ENCODE measurements around the gene AQP1.

The AQP1 gene

DNA sequence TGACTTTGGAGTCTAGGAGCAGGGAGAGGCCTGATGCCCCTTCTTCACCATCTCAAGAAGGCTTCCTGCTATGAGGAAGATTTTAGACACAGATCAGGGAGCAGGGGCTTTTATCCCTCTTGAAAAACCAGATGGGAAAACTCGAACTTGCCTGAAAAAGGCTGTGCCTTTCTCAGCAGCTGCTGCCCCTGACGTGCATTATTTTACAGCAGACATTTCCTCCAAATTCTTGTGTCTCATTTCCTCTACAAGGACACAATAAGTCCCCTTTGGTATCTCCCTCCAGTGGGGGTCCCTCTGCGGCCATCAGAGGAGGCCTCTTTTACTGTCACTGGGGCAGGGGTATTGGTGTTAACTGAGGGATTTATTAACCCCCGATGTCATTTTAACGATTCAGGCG lies 38.0 kb upstream of the AQP1 start:
- no peak overlapping the region for H2BK12ac ChIP-seq (ENCODE audit: low read length)
- H2BK15ac ChIP-seq (ENCODE audit: low read length), result no peak overlapping the region
- H3K27me3 ChIP-seq (ENCODE audit: control insufficient read depth in 3 of 3, insufficient read depth in 3 of 3, low read depth in 1 of 3, low read length in 3 of 3), result no peaks in the 10 kb centered on the region
- peaks cover 0 to 3% of the 10 kb centered on the region in 2 donors for H3K4me1 ChIP-seq (ENCODE audit: control insufficient read depth in 2 of 2, insufficient read depth in 1 of 2, low read depth in 1 of 2, low read length in 2 of 2)
- no peak overlapping the region for H3K9ac ChIP-seq (ENCODE audit: low read depth, low read length, poor library complexity)
- H3K23ac ChIP-seq (ENCODE audit: low read depth, low read length, poor library complexity), result no peak overlapping the region
- no CpG with 5 or more reads among the region's 6 CpGs for WGBS, 2 donors (ENCODE audit: extremely low coverage in 2 of 2, insufficient read length in 2 of 2, insufficient replicate concordance in 1 of 2)
- H3K18ac ChIP-seq (ENCODE audit: low read length), result no peak overlapping the region
- no peak overlapping the region for H3K27ac ChIP-seq (replicated peaks; ENCODE audit: low read length)
- peaks cover 0 to 5% of the 10 kb centered on the region in 2 donors for H3K9me3 ChIP-seq (replicated peaks in 1 of 2; ENCODE audit: control insufficient read depth in 2 of 2, insufficient read depth in 1 of 2, low read depth in 1 of 2, low read length in 2 of 2)
- H2BK5ac ChIP-seq (ENCODE audit: low read length), result no peak overlapping the region
- H3K36me3 ChIP-seq (replicated peaks in 1 of 2; ENCODE audit: control insufficient read depth in 2 of 2, insufficient read depth in 2 of 2, low read length in 2 of 2), result peaks cover 0 to 6% of the 10 kb centered on the region in 2 donors
- no peak overlapping the region for H4K8ac ChIP-seq (ENCODE audit: low read depth, low read length)
- no peak overlapping the region for H3K4me2 ChIP-seq (ENCODE audit: insufficient read depth, low read length, poor library complexity, severe bottlenecking)
- H3K14ac ChIP-seq (ENCODE audit: low read length), result no peak overlapping the region
- DNase-seq (ENCODE audit: low spot score), result no peak
- no peak overlapping the region for H3K4ac ChIP-seq (ENCODE audit: low read length)
- no peak overlapping the region for H3K4me3 ChIP-seq (ENCODE audit: low read length in 2 of 2)
- H2AFZ ChIP-seq (ENCODE audit: low read length), result no peak overlapping the region
- no peaks in the 10 kb centered on the region for H3K79me1 ChIP-seq (ENCODE audit: low read depth, low read length)
- H2BK120ac ChIP-seq (ENCODE audit: low read depth, low read length), result no peak overlapping the region
- no peak overlapping the region for H4K91ac ChIP-seq (ENCODE audit: low read depth, low read length, poor library complexity)
- no peak overlapping the region for H2AK5ac ChIP-seq (ENCODE audit: low read depth, low read length)

DNA sequence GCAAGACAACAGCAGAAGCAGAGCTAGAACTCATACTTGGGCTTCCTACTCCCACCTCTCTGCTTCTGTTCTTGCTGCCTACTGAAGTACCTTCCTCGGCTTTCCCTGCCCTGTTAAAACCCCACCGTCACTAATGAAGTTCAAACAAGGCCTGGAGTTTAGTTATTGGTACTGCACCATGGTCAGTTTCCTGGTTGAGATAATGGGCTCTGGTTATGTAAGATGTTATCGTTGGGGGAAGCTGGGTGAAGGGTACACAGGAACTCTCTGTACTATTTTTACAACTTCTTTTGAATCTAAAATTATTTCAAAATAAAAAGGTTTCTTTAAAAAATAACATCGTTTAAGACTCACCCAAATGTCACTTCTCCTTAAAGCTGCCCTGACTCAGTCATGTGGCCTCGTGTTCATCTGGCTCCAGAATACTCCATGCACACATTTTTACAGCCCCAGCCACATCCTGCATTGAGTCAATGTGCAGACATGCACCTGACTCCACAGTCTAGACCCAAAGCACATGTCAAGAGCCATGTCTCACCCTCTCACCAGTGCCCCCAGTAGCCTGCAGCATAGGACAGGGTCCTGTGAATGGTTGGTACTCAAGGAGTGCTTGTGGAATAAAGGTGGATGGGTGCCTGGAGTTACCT lies 36.9 kb upstream of the AQP1 start:
- H3K4me3 ChIP-seq (ENCODE audit: low read length in 2 of 2), result no peak overlapping the region
- no peak overlapping the region for H2BK5ac ChIP-seq (ENCODE audit: low read length)
- H3K27ac ChIP-seq (replicated peaks; ENCODE audit: low read length), result no peak overlapping the region
- no peak overlapping the region for H3K23ac ChIP-seq (ENCODE audit: low read depth, low read length, poor library complexity)
- no peak overlapping the region for H2BK12ac ChIP-seq (ENCODE audit: low read length)
- H3K9me3 ChIP-seq (replicated peaks in 1 of 2; ENCODE audit: control insufficient read depth in 2 of 2, insufficient read depth in 1 of 2, low read depth in 1 of 2, low read length in 2 of 2), result peaks cover 0 to 5% of the 10 kb centered on the region in 2 donors
- H4K91ac ChIP-seq (ENCODE audit: low read depth, low read length, poor library complexity), result no peak overlapping the region
- WGBS, 2 donors (ENCODE audit: extremely low coverage in 2 of 2, insufficient read length in 2 of 2, insufficient replicate concordance in 1 of 2), result no CpG with 5 or more reads among the region's 5 CpGs
- no peak overlapping the region for H2AK5ac ChIP-seq (ENCODE audit: low read depth, low read length)
- H3K36me3 ChIP-seq (replicated peaks in 1 of 2; ENCODE audit: control insufficient read depth in 2 of 2, insufficient read depth in 2 of 2, low read length in 2 of 2), result peaks cover 0 to 6% of the 10 kb centered on the region in 2 donors
- H3K18ac ChIP-seq (ENCODE audit: low read length), result no peak overlapping the region
- no peak overlapping the region for H3K14ac ChIP-seq (ENCODE audit: low read length)
- no peak overlapping the region for H3K9ac ChIP-seq (ENCODE audit: low read depth, low read length, poor library complexity)
- peaks cover 7 to 11% of the 10 kb centered on the region in 2 donors for H3K4me1 ChIP-seq (ENCODE audit: control insufficient read depth in 2 of 2, insufficient read depth in 1 of 2, low read depth in 1 of 2, low read length in 2 of 2)
- no peak overlapping the region for H2BK15ac ChIP-seq (ENCODE audit: low read length)
- H3K79me1 ChIP-seq (ENCODE audit: low read depth, low read length), result no peaks in the 10 kb centered on the region
- H2BK120ac ChIP-seq (ENCODE audit: low read depth, low read length), result no peak overlapping the region
- no peak overlapping the region for H2AFZ ChIP-seq (ENCODE audit: low read length)
- no peaks in the 10 kb centered on the region for H3K27me3 ChIP-seq (ENCODE audit: control insufficient read depth in 3 of 3, insufficient read depth in 3 of 3, low read depth in 1 of 3, low read length in 3 of 3)
- no peak for DNase-seq (ENCODE audit: low spot score)
- H3K4ac ChIP-seq (ENCODE audit: low read length), result no peak overlapping the region
- no peak overlapping the region for H4K8ac ChIP-seq (ENCODE audit: low read depth, low read length)
- no peak overlapping the region for H3K4me2 ChIP-seq (ENCODE audit: insufficient read depth, low read length, poor library complexity, severe bottlenecking)

DNA sequence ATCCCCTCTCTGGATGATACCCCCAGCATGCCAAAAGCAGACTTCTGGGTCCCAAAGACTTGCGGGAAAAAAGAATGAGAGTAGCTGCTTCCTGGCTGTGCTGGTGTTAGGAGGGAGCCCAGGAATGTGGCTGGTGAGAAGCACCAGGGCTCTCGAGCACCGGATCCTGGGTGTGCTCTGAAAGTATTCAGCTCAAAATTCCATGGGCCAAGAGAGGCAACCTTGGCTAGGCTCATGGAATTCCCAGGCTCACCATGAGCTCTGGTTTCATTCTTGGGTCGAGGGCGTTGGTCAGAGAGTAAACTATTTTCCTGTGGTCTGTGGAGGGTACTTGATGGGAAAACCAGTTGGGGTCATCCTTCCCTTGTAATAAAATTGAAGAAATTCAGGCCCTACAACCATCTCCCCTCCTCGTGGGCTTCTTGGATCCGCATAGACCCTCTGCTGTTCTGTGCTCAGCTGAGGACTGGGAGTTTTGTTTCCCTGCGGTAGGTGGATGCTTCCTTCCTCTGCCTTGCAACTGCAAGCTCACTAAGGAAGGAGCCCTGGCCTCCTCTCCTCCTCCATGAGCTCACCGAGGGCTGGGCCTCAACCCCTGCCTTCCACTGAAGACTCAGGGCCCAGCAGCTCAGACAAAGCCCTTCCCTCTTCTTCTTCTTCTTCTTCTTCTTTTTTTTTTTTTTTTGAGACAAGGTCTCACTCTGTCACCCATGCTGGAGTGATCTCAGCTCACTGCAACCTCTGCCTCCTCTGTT lies 34.5 kb upstream of the AQP1 start:
- H2BK5ac ChIP-seq (ENCODE audit: low read length), result peak overlapping the region; percentile 7
- H3K27ac ChIP-seq (replicated peaks; ENCODE audit: low read length), result no peak overlapping the region
- H2BK12ac ChIP-seq (ENCODE audit: low read length), result no peak overlapping the region

DNA sequence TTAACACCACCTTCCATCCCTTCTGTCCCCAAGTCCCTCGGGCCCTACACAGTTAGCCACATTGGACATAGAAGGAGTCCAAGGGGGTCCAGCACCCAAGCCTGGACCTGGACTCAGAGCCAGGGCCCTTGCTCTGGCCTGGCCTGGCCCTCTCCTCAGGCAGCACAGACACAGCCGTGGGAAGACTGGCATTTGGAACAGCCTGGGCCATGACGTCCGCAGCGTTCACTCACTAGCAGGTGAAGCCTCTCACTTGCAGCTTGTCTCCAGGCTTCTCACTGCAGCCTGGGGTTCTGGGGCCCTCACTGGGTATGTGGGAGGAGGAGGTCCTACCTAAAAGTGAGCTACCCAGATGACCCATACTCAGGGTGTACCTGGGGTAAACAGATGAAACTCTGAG lies 33.7 kb upstream of the AQP1 start:
- H3K4ac ChIP-seq (ENCODE audit: low read length), result no peak overlapping the region
- WGBS, 2 donors (ENCODE audit: extremely low coverage in 2 of 2, insufficient read length in 2 of 2, insufficient replicate concordance in 1 of 2), result no CpG with 5 or more reads among the region's 5 CpGs
- no peak overlapping the region for H3K27ac ChIP-seq (replicated peaks; ENCODE audit: low read length)

More for the DNA sequence above, 34.5 kb upstream of the AQP1 start:
- Histone ChIP-seq H3K4me2 (ENCODE audit: insufficient read depth, low read length, poor library complexity, severe bottlenecking) (no peak overlapping the region), H4K91ac (ENCODE audit: low read depth, low read length, poor library complexity) (no peak overlapping the region), H2BK120ac (ENCODE audit: low read depth, low read length) (no peak overlapping the region), H3K23ac (ENCODE audit: low read depth, low read length, poor library complexity) (no peak overlapping the region), H2BK15ac (ENCODE audit: low read length) (no peak overlapping the region), H3K14ac (ENCODE audit: low read length) (no peak overlapping the region), H3K4me1 (ENCODE audit: control insufficient read depth in 2 of 2, insufficient read depth in 1 of 2, low read depth in 1 of 2, low read length in 2 of 2) (peaks cover 20 to 27% of the 10 kb centered on the region in 2 donors), H2AK5ac (ENCODE audit: low read depth, low read length) (no peak overlapping the region), H3K9me3 (replicated peaks in 1 of 2; ENCODE audit: control insufficient read depth in 2 of 2, insufficient read depth in 1 of 2, low read depth in 1 of 2, low read length in 2 of 2) (peaks cover 0 to 5% of the 10 kb centered on the region in 2 donors), H2AFZ (ENCODE audit: low read length) (no peak overlapping the region), H3K18ac (ENCODE audit: low read length) (peak overlapping the region; percentile 44), H3K9ac (ENCODE audit: low read depth, low read length, poor library complexity) (no peak overlapping the region), H3K36me3 (replicated peaks in 1 of 2; ENCODE audit: control insufficient read depth in 2 of 2, insufficient read depth in 2 of 2, low read length in 2 of 2) (peaks cover 0 to 6% of the 10 kb centered on the region in 2 donors), H3K79me1 (ENCODE audit: low read depth, low read length) (no peaks in the 10 kb centered on the region), H3K4ac (ENCODE audit: low read length) (no peak overlapping the region), H3K4me3 (ENCODE audit: low read length in 2 of 2) (no peak overlapping the region), H4K8ac (ENCODE audit: low read depth, low read length) (no peak overlapping the region), H3K27me3 (ENCODE audit: control insufficient read depth in 3 of 3, insufficient read depth in 3 of 3, low read depth in 1 of 3, low read length in 3 of 3) (no peaks in the 10 kb centered on the region)
- no CpG with 5 or more reads among the region's 9 CpGs for WGBS, 2 donors (ENCODE audit: extremely low coverage in 2 of 2, insufficient read length in 2 of 2, insufficient replicate concordance in 1 of 2)
- DNase-seq (ENCODE audit: low spot score), result no peak

More for the DNA sequence above, 33.7 kb upstream of the AQP1 start:
- no peak overlapping the region for H2AFZ ChIP-seq (ENCODE audit: low read length)
- no peak overlapping the region for H2BK5ac ChIP-seq (ENCODE audit: low read length)
- no peak overlapping the region for H4K8ac ChIP-seq (ENCODE audit: low read depth, low read length)
- no peak overlapping the region for H3K9ac ChIP-seq (ENCODE audit: low read depth, low read length, poor library complexity)
- H2BK120ac ChIP-seq (ENCODE audit: low read depth, low read length), result peak overlapping the region; percentile 23
- H3K4me2 ChIP-seq (ENCODE audit: insufficient read depth, low read length, poor library complexity, severe bottlenecking), result no peak overlapping the region
- DNase-seq (ENCODE audit: low spot score), result no peak
- H3K18ac ChIP-seq (ENCODE audit: low read length), result peak overlapping the region; percentile 63
- H2AK5ac ChIP-seq (ENCODE audit: low read depth, low read length), result peak overlapping the region; percentile 10
- H4K91ac ChIP-seq (ENCODE audit: low read depth, low read length, poor library complexity), result peak overlapping the region; percentile 13
- H3K4me3 ChIP-seq (ENCODE audit: low read length in 2 of 2), result no peak overlapping the region
- no peak overlapping the region for H3K14ac ChIP-seq (ENCODE audit: low read length)
- H3K27me3 ChIP-seq (ENCODE audit: control insufficient read depth in 3 of 3, insufficient read depth in 3 of 3, low read depth in 1 of 3, low read length in 3 of 3), result no peaks in the 10 kb centered on the region
- H3K9me3 ChIP-seq (replicated peaks in 1 of 2; ENCODE audit: control insufficient read depth in 2 of 2, insufficient read depth in 1 of 2, low read depth in 1 of 2, low read length in 2 of 2), result peaks cover 0 to 5% of the 10 kb centered on the region in 2 donors
- H3K79me1 ChIP-seq (ENCODE audit: low read depth, low read length), result no peaks in the 10 kb centered on the region
- H2BK15ac ChIP-seq (ENCODE audit: low read length), result peak overlapping the region; percentile 43
- H2BK12ac ChIP-seq (ENCODE audit: low read length), result no peak overlapping the region
- peaks cover 0 to 3% of the 10 kb centered on the region in 2 donors for H3K36me3 ChIP-seq (replicated peaks in 1 of 2; ENCODE audit: control insufficient read depth in 2 of 2, insufficient read depth in 2 of 2, low read length in 2 of 2)
- peaks cover 20 to 27% of the 10 kb centered on the region in 2 donors for H3K4me1 ChIP-seq (ENCODE audit: control insufficient read depth in 2 of 2, insufficient read depth in 1 of 2, low read depth in 1 of 2, low read length in 2 of 2)
- H3K23ac ChIP-seq (ENCODE audit: low read depth, low read length, poor library complexity), result no peak overlapping the region

All from neuronal stem cell (in vitro differentiated cells).